ENCODE results near the gene FGD2.
"Not testable (repeated sequence)": the region's sequence is repeated elsewhere in the genome, so short reads cannot be mapped to it uniquely, and the experiment has no call there.

The FGD2 gene

GRCh38 chr6:36989264-36989663 is 16.2 kb upstream of the FGD2 start:
- in situ Hi-C loops (cut with MboI; ENCODE audit: low sequenced_read_pairs): no loop called here

GRCh38 chr6:36990401-36990800 is 15.1 kb upstream of the FGD2 start:
- in situ Hi-C loops (cut with MboI; ENCODE audit: low sequenced_read_pairs): not testable (repeated sequence)

- in situ Hi-C loops (cut with MboI; ENCODE audit: low sequenced_read_pairs): no loop called here
Observed at GRCh38 chr6:36997811-36998722, 7.4 kb upstream of the FGD2 start.

- in situ Hi-C loops (cut with MboI; ENCODE audit: low sequenced_read_pairs): no loop called here
Observed at GRCh38 chr6:36998723-36999038, 6.8 kb upstream of the FGD2 start.

- in situ Hi-C loops (cut with MboI; ENCODE audit: low sequenced_read_pairs): no loop called here
Observed at GRCh38 chr6:36999061-36999750, 6.2 kb upstream of the FGD2 start.

GRCh38 chr6:36999751-37000125 is 5.7 kb upstream of the FGD2 start:
- in situ Hi-C loops (cut with MboI; ENCODE audit: low sequenced_read_pairs): loop anchor here (25.0 kb wide), 1 partner anchor 387 kb away; no protein-coding TSS in a partner anchor

- in situ Hi-C loops (cut with MboI; ENCODE audit: low sequenced_read_pairs): loop anchor here (25.0 kb wide), 1 partner anchor 392 kb away; no protein-coding TSS in a partner anchor
Observed at GRCh38 chr6:37004044-37004980, 1.1 kb upstream of the FGD2 start.

- in situ Hi-C loops (cut with MboI; ENCODE audit: low sequenced_read_pairs): loop anchor here (5.0 to 25.0 kb wide), 2 partner anchors 234 to 394 kb away; no protein-coding TSS in a partner anchor
Observed at GRCh38 chr6:37005827-37006567, 542 bp downstream of the FGD2 start.

- in situ Hi-C loops (cut with MboI; ENCODE audit: low sequenced_read_pairs): loop anchor here (5.0 to 25.0 kb wide), 2 partner anchors 235 to 395 kb away; no protein-coding TSS in a partner anchor
Observed at GRCh38 chr6:37006793-37007339, 1.4 kb downstream of the FGD2 start.

- in situ Hi-C loops (cut with MboI; ENCODE audit: low sequenced_read_pairs): loop anchor here (5.0 to 25.0 kb wide), 2 partner anchors 235 to 395 kb away; no protein-coding TSS in a partner anchor
Observed at GRCh38 chr6:37007340-37008043, 2.0 kb downstream of the FGD2 start.

GRCh38 chr6:37008484-37009465 is 3.3 kb downstream of the FGD2 start:
- in situ Hi-C loops (cut with MboI; ENCODE audit: low sequenced_read_pairs): loop anchor here (5.0 to 25.0 kb wide), 2 partner anchors 236 to 396 kb away; no protein-coding TSS in a partner anchor

- in situ Hi-C loops (cut with MboI; ENCODE audit: low sequenced_read_pairs): loop anchor here (25.0 kb wide), 1 partner anchor 398 kb away; no protein-coding TSS in a partner anchor
Observed at GRCh38 chr6:37010402-37010892, 5.0 kb downstream of the FGD2 start.

- in situ Hi-C loops (cut with MboI; ENCODE audit: low sequenced_read_pairs): loop anchor here (25.0 kb wide), 1 partner anchor 400 kb away; no protein-coding TSS in a partner anchor
Observed at GRCh38 chr6:37011656-37012378, 6.4 kb downstream of the FGD2 start.

GRCh38 chr6:37013516-37014491 is 8.3 kb downstream of the FGD2 start:
- in situ Hi-C loops (cut with MboI; ENCODE audit: low sequenced_read_pairs): loop anchor here (25.0 kb wide), 1 partner anchor 402 kb away; no protein-coding TSS in a partner anchor

- in situ Hi-C loops (cut with MboI; ENCODE audit: low sequenced_read_pairs): loop anchor here (25.0 kb wide), 1 partner anchor 402 kb away; no protein-coding TSS in a partner anchor
Observed at GRCh38 chr6:37014667-37015066, 9.2 kb downstream of the FGD2 start.
